ENCODE results near the gene NAV3.

DNA sequence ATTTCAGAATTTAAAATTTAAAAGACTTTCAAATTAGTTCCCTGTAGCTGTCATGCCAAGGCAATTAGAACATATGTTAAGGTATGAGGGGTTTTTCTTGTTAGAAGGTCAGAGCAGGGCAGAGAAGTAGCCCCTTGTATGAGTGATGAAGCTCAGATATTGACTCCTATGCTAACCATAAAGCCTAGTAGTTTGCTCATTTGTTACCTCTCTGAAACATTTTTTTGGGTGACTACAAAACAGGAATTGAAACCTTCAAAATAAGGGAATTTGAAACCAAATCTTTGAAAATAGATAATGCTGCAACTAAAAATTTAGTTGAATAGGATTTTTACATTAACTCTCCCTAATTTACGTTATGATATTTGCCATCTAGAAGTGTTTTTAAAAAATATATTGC is 333.5 kb downstream of the NAV3 start:
- TF ChIP-seq, protein P1, sequence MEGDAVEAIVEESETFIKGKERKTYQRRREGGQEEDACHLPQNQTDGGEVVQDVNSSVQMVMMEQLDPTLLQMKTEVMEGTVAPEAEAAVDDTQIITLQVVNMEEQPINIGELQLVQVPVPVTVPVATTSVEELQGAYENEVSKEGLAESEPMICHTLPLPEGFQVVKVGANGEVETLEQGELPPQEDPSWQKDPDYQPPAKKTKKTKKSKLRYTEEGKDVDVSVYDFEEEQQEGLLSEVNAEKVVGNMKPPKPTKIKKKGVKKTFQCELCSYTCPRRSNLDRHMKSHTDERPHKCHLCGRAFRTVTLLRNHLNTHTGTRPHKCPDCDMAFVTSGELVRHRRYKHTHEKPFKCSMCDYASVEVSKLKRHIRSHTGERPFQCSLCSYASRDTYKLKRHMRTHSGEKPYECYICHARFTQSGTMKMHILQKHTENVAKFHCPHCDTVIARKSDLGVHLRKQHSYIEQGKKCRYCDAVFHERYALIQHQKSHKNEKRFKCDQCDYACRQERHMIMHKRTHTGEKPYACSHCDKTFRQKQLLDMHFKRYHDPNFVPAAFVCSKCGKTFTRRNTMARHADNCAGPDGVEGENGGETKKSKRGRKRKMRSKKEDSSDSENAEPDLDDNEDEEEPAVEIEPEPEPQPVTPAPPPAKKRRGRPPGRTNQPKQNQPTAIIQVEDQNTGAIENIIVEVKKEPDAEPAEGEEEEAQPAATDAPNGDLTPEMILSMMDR (IDR thresholded peaks at IDR 0.05 in 8 of 11, conservative IDR thresholded peaks at IDR 0.05 in 3 of 11): no peak
- TF ChIP-seq POLR2A (IDR thresholded peaks at IDR 0.05) (no peak), POLR2AphosphoS5 (IDR thresholded peaks at IDR 0.05) (no peak)

Data from spleen (tissue), 7 donors.